Measurements from ENCODE around the gene GPR132. TPM values are rescaled to one million over a fixed set of nuclear protein-coding genes. Genes with fewer than 3 reads are reported as not detected.

The GPR132 gene
- polyA plus RNA-seq, 5 donors = 0.99 to 1.9 (median 1.2) TPM

DNA sequence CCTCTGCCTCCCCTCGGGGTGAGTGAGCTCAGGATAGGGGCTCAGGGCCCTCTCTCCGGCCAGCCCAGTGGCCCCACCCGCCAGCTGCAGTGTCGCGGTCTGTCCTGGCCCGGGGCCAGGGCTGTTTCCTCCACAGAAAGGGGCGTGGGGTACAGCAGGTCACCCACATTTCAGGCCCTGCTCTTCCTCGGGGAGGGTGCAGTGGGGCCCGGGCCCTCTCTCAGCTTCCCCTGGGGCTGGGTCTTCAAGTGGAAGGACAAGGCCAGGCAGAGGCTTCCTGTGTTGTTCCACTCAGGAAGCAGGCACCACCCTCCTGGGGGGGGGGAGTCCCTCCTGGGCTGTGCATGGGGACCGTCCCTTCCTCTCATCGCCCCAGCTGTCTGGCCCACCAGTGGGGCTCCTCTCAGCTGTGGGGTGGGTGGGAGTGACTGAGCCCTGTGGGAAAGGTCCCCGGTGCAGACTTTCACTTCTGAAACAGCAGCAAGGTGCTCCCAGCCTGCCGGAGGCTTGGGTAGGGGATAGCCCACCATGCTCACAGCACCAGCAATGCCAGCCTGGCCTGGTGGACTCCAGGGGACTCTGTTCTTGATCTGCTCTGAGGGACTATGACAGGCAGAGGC, 3.7 kb downstream of the GPR132 start:
- DNase-seq = no peak

DNA sequence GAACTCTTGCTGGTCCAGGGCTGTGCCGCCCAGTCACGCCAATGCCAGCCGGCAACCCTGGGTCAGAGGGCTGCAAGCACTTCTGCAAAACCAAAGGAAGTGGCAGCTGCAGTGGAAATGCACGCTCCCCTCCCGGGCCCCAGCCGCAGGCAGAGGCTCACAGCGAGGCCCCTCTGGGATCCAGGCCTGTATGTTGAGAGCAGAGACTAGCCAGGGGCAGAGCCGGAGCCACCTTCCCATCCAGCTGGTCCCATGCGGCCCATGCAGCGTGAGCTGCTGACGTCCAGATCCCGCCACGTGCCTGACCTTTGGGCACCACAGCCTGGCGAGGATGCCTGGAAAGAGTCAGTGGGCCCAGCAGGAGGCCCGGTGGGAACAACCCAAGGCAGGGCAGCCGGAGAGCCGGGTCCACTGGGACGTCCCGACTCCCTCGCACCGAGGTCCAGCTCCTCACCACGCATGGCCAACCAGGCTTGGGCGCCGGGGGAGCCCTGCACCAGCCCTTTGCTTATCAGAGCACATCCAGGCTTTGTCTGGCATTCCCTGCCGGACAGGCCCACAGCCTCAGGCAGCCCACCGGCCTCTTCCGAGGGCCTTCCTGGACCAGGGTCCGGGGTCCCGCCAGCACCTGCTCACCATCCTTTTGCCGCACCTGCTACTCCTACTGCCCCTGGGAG, 4.3 kb downstream of the GPR132 start:
- DNase-seq = no peak

DNA sequence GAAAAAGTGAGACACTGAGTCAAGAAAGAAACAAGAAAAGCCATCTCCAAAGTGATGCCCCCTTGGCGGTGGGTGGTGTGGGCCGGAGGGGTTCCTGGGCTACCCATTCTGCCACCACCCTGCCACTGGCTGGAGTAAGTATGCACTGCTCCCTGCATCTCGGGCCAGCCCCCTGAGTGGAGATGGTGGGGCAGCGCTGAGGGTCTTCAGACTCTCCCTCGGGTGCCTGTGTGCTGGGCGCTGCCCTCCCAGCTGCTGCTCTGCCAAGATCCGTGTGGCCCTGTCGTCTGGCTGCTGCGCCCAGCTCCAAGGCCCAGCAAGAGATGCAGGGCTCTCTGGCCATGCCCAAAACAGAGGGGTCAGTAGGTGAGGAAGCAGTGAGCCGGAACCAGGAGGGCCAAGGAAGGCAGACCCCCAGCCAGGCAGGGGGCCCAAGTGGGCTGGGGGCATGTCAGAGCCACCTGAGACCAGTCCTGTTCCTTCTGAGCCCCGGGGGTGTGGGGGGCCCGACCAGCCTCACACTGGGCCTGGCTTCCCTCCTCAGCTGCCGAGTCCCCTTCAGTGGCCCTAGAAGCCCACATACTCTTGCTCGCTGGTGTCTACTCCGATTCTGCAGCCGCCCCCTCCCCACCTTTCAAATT, 5.2 kb downstream of the GPR132 start:
- no peak for DNase-seq

DNA sequence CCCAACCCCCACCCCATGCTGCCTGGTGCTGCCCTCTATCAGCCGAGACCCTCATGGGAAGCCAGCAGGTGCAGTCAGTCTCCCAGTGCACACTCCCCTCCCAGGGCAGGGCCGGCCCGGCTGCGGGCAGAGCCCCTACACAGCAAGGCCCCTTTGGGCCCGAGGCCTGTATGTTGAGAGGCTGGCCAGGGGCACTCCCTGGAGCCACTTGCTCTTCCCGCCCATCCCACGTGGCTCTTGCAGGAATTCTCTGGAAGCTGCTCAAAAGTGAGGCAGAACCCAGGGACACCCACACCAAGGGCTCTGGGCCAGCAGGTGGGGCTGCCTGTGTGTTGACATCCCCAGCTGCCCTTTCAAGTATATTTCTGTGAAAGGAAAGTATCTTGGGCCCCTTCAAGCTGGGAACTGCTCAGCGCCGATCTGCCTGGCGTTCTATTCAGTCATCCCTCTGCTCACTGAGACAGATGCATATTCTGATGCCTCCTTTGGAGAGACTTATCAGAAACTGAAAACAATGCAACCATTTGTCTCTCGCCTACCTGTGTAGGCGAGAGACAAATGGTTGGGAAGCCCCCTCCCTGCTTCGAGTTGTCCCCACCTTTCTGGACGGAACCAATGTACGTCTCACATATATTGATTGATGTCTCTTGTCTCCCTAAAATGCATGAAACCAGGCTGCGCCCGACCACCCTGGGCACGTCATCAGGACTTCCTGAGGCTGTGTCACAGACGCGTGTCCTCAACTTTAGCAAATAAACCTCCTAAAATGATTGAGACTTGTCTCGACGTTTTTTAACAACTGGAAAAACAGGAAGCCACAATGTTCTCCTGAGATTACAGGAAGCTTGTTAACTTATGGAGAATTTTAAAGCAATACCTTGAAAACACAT, 6.0 kb downstream of the GPR132 start:
- DNase-seq = peak in 1 of 2 donors; percentile 51

DNA sequence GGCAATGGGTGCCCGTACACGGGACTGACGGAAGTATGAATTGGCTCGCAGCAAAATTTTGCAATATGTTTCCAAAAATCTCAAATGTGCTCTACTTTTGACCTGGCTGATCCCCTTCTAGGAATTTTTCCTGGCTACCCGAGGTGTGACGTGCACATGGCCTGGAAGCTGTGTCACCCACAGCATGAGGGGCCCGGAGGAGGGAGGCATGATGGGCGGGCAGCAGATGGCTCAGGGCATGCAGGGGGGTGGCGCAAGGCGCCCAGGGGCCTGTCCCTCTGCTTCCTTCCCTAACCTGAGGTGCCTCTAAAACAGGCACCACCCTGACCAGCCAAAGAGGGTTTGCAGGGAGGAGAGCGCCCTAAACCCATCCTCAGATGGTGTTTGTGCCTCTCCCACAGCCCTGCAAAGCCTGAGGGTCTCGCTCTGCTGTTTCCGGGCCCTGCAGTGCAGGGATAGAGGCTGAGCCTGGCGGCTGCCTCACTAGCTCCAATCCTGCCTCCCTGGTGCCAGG, 6.7 kb downstream of the GPR132 start:
- no peak for DNase-seq

DNA sequence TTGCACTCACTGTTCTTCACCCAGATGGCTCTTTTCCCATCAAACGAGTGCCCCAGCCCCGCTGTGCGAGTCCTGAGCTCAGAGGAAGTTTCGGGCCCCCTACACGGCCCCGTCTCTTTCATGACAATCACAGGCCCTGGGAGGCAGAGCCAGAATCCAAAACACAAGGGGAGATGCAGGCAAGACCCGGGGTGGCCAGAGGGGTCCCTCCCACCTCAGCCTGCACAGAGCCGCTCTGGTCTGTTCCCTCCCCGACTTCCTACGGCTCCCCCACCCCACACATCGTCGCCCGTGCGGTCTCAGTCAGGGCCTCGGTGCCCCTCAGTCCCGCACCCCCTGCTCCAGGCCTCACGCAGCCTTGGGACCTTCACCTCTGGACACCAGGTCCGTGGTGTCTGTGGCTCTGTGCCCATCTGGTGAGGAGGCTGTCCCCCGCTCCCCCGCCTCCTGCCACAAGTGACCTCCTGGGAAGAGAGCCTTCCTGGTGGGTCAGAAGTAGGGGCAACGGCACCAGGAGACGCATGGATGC, 8.9 kb downstream of the GPR132 start:
- DNase-seq = no peak

DNA sequence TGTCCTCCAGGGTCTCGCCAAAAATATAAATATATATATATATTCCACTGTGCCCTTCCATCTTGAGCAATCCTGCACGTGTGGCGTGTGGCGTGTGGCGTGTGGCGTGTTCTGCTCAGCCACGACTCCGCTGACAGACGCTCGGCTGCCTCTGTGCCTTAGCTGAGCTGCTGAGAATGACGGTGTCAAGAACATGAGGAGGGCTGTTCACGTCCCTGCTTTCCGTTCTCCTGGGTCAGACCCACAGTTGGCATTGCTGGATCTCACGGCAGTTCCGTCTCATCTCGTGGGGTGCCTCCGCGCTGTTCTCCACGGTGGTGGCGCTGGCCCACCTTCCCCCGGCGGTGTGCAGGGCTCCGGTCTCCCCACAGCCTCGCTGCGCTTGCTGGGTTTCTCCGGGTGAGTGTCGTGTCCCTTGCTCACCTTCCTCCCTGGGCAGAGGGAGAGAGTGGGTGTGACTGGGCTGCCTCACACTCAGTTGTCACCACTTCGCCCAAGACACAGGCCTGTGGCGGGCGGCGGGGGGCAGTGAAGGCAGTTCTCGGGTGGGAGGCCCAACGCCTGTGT, 9.4 kb downstream of the GPR132 start:
- no peak for DNase-seq

DNA sequence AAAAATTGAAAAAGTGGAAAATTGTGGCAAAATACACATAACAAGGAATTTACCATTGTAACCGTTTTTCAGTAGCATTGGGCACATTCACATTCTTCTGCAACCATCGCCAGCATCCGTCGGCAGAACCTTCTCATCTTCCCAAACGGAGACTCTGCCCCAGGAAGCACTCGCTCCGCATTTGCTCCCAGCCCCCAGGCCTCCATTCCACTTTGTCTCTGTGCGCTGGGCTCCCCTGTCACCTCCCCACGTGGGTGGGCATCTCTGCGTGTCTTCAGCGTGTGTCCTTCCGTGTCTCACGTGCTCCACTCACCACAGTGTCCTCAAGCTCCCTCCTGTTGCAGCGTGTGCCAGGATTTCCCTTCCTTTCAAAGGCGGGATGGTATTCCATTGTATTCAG, 9.9 kb downstream of the GPR132 start:
- no peak for DNase-seq

DNA sequence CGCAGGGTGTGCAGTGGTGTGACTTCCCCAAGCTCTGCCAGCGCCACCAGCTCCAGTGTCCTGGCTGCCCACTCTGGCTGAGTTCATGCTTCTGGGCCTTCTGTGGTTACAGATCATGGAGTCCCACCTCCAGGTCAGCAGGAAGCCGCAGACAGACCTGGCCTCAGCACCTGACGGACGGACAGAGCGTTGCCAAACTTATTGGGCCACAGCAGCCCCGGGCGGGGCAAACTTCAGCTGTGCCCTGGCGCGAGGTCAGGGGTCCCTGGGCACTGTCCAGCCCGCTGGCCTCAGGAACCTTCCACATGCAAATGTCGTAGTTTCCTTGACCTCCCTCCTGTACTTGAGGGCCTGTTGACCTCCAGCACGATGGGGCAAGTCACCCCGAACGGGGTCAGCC, 11.2 kb downstream of the GPR132 start:
- DNase-seq = no peak

DNA sequence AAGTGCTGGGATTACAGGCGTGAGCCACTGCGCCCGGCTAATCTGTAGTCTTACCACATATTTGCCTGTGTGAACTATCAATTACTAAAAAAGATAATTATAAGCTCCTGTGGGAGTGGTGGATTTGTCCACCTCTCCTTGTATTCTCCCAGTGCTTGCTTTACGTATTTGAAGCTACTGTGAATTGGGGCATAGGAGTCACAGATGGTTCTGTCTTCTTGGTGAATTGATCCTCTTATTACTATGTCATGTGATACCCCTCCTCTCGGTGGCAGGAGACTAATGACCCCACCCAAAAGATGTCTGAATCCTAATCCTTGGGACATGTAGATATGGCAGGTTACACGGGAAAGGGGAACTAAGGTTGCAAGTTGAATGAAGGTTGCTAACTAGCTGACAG, 11.8 kb downstream of the GPR132 start:
- DNase-seq = no peak

DNA sequence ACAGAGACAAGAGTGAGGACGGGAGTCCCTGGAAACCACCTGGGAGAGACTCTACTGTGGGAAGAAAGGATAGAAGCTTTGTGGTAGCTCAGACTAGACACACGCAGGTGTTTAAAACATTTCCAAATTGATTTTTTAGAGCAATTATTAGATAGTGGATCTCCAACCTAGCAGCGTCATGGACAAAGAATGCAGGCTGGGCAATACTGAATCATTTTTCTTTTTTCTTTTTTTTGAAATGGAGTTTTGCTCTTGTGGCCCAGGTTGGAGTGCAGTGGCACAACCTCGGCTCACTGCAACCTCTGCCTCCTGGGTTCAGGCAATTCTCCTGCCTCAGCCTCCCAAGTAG, 13.1 kb downstream of the GPR132 start:
- DNase-seq = no peak

DNA sequence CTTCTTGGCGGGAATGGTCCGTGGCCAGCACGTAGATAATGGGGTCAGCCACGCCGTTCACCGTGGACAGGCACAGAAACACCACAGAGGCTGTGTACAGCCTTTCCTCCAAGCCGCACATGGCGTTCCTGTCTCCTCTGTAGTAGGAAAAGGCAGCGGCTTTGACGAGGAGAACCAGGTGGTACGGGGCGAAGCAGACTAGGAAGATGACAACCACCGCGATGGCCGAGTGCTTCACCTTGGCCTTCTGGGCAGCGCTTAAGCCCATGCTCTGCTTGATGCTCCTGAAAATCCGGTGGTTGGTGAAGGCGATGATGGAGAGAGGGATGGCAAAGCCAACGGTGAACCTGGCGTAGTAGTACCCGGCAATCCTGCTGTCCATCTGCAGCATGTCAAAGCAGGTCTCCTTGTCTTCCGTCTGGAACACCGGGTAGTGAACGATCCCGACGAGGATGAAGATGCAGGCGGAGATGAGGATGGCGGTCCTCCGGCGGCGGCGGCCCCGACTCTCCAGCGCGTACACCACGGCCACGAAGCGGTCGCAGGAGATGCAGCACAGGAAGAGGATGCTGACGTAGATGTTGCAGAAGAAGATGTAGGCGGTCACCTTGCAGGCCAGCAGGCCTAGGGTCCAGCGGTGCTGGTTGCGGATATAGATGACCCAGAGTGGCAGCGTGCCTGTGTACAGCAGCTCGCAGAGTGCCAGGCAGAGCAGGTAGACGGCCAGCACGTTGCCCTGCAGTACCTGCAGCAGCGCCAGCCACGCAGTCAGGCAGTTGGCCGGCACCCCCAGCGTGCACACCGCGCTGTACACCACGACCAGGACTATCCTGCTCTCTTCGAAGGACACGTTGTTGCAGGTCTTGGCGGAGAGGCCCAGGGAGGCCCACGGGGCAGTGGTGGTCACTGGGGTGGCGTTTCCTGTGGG, 13.8 kb downstream of the GPR132 start:
- no peak for DNase-seq

DNA sequence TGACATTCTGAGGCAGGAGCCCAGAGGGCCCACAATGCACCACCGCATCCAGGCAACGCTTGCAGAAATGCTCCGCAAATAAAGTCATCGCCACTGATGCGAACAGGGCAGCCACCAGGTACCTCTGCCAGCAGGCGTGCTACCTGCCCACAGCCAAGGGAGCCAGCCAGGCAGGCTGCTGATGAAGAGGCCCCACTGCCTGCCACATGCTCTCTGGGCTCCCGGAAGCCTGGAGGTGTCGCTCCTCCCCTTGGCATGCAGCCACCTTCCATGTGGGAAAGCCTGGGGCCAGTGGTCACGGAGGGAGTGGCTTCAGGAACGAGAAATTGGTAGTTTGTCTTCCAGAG, 14.7 kb downstream of the GPR132 start:
- no peak for DNase-seq

DNA sequence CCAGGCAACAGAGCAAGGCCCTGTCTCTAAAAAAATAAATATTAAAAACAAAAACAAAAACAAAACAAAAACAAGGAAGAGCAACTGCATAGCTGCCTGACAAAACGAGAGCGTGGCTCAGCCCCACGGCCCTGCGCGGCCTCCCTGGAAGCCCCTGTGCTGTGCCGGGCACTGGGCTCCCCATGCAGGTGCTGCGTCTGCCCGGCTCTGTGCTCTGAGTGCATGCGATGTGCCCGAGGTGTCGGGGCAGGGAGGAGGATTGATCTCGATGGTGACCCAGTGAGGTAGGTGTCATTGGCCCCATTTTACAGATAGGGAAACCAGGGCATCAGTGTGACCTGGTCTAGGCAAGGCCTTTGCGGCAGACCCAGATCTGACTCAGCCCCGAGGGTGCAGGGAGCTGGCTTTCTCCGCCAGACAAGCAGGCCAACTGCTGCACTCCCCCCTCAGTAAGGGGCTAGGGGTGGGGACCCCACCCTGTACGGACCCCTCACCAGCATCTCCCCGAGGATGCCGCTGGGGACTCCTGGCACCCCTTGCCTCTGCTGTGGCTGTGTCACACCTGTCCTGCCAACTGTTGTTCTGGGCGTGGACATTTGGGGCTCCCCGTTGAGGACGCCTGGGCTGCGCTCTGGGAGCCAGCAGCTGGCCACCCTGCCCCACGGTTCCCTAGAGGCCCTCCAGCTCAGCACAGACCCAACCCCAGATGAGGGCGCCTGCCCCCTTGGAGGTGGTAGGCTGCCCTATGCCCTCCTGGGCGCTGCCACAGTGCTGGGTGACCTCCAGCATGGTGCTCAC, 15.3 kb downstream of the GPR132 start:
- no peak for DNase-seq

DNA sequence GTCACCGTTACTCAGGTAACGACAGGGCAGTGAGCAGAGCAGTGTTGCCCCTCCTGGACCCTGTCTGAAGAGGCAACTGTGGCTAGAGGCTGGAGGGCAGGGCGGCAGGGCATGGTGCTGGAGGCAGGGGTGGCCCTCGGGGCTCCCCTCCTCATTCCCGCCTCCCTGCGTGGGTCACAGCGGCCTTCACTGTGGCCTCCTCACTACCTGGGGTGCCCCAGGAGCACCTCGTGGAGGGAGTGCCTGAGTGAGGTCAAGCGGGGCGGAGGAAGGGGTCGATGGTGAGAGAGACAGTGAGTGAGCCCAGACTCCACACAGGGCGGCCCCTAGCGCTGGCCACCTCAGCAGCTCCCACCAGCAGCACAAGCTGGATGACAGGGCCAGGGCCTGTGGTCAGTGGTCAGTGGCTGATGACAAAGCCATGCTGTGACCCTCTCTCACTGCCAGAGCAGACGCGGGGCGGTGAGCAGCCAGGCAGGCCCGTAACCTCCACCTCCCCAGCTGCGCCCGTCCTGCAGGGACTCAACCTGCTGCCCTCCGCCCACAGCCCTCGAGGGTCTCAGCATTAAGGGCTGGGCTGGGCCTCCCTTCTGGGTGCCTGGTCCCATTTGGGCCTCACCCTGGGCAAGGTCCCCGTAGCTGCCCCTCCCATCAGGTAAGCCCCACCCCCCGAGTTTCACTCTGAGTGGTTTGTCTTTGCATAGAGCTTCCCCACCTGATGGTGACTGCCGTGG, 17.8 kb downstream of the GPR132 start:
- no peak for DNase-seq

DNA sequence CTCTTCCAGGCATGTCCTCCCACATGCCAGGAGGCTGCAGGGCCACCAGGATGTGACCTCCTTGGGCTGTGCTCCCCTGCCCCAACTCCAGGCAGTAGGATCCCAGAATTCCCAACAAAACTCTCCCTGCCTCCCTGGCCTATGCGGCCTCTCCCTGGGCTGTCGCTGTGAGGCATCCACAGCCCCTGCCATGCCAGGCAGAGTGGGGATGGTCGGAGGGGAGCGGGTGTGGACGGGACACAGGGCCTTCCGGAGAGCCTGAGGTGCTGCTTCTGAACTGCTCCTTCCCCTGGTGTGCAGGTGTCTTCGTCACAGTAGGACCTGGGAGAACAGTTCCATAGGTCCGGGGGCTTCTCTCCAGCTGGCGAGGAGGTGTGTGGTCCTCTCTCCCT, 18.3 kb downstream of the GPR132 start:
- DNase-seq = no peak

DNA sequence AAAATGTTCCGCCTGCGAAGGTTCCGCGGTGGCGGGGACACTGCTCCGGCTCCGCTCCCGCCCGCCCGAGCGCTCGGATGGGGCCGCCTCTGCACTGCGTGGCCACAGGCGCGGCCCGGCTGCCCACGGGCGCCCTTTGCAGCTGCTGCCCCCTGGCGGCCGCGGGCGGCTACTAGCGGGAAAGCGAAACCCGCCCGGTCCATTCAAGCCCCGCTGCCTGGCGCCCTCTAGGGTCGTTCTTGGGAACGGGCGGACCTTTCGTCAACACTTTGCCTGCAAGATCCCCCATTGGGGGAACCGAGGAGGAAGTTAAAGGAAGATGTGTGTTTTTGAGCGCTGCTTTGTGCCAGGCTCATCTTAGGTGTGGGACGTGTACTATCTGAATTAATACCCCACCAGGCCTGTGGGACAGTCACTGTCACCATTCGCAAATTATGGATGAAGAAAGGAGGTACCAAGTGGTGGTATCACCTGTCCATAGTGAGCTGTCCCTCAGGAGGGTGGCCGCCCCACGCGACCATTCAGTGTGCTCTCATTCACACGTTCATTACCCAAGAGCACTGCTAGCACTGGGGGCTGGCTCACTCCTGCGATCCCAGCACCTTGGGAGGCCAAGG, 19.4 kb downstream of the GPR132 start:
- DNase-seq = peak; percentile 80 to 81

DNA sequence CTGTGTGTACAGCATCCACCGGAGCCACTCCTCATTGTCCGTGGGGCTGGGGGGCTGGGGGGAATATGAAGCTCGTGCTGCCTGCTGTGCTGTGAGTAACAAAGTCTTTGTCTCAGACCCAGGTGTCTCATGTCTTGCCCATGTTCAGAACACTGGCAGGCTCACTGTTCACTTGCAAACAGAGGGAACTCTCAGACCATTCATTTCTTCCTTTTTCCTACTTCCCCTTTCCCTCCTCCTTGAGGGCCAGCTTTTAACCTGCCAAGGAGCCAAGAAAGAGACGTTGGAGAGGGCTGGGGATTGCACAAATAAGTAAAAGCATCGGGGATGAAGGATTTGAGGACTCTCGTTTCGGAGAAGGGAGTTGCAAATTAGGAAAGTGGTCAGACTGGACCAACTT, 21.6 kb downstream of the GPR132 start:
- DNase-seq = no peak

DNA sequence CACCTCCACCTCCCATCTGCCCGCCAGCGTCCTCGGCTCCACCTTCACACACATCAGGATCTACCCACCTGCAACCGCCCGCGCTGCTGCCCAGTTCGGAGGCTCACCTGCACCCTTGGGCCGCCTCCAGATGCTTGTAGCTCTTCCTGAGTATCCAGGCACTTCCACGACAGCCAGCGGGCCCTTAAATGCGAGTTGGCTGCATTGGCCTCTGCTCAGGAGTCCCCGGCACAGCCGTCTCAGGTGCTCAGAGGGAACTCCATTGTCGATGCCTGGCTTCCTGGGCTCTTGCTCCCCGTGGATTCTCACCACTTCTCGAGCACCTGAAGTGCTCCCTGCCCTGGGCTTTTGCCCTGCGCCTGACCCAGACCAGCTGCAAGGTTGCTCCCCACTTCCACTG, 22.4 kb downstream of the GPR132 start:
- DNase-seq = no peak
